ENCODE measurements around the gene MIOS. TPM values are rescaled to one million over a fixed set of nuclear protein-coding genes. Genes with fewer than 3 reads are reported as not detected.
"Not testable (repeated sequence)": the region's sequence is repeated elsewhere in the genome, so short reads cannot be mapped to it uniquely, and the experiment has no call there.

MIOS gene
- total RNA-seq, 2 experiments from 2014 or later, result 37.2 to 37.7 TPM

GRCh38 chr7:7557252-7557651 lies 9.4 kb upstream of the MIOS start:
- POLR2A ChIA-PET, result no interaction called here
- Mint-ChIP-seq H3K27me3 (peaks cover 1% of the 10 kb centered on the region), H3K9me3 (peaks cover 17% of the 10 kb centered on the region), H3K36me3 (peaks cover 9% of the 10 kb centered on the region), H3K4me1 (ENCODE audit: low read depth) (no peaks in the 10 kb centered on the region), H3K27ac (no peak overlapping the region), H3K4me3 (no peak overlapping the region)
- CTCF ChIA-PET, result no interaction called here
- intact Hi-C loops (cut with micrococcal nuclease), result no loop called here
- no peak for DNase-seq

- H3K36me3 Mint-ChIP-seq; POLR2A ChIA-PET; CTCF ChIA-PET; H3K27me3 Mint-ChIP-seq; H3K4me3 Mint-ChIP-seq; intact Hi-C loops (cut with micrococcal nuclease); DNase-seq; H3K4me1 Mint-ChIP-seq (ENCODE audit: low read depth); H3K27ac Mint-ChIP-seq: not testable (repeated sequence)
- peaks cover 17% of the 10 kb centered on the region for H3K9me3 Mint-ChIP-seq
These were observed 5.1 kb upstream of the MIOS start for GRCh38 chr7:7561591-7561990.

GRCh38 chr7:7562736-7563135 lies 3.9 kb upstream of the MIOS start:
- peaks cover 17% of the 10 kb centered on the region for H3K9me3 Mint-ChIP-seq
- peaks cover 11% of the 10 kb centered on the region for H3K36me3 Mint-ChIP-seq
- H3K4me3 Mint-ChIP-seq, result no peak overlapping the region
- no peak overlapping the region for H3K27ac Mint-ChIP-seq
- CTCF ChIA-PET, result no interaction called here
- H3K4me1 Mint-ChIP-seq (ENCODE audit: low read depth), result peaks cover 2% of the 10 kb centered on the region
- H3K27me3 Mint-ChIP-seq, result no peaks in the 10 kb centered on the region
- DNase-seq, result no peak
- intact Hi-C loops (cut with micrococcal nuclease), result no loop called here
- POLR2A ChIA-PET, result no interaction called here

- H3K9me3 Mint-ChIP-seq, result peaks cover 17% of the 10 kb centered on the region
- peaks cover 7% of the 10 kb centered on the region for H3K4me1 Mint-ChIP-seq (ENCODE audit: low read depth)
- intact Hi-C loops (cut with micrococcal nuclease), result no loop called here
- no peak for DNase-seq
- no peak overlapping the region for H3K27ac Mint-ChIP-seq
- H3K27me3 Mint-ChIP-seq, result no peaks in the 10 kb centered on the region
- H3K36me3 Mint-ChIP-seq, result peaks cover 13% of the 10 kb centered on the region
- H3K4me3 Mint-ChIP-seq, result no peak overlapping the region
- ChIA-PET POLR2A (no interaction called here), CTCF (interaction anchor here (1.1 kb wide), 1 partner anchor 198 kb away, joined by 3 read pairs; no protein-coding TSS in a partner anchor)
These were observed 3.4 kb upstream of the MIOS start for GRCh38 chr7:7563269-7563668.

- no peak overlapping the region for H3K27ac Mint-ChIP-seq
- peaks cover 12% of the 10 kb centered on the region for H3K9me3 Mint-ChIP-seq
- peaks cover 12% of the 10 kb centered on the region for H3K4me1 Mint-ChIP-seq (ENCODE audit: low read depth)
- intact Hi-C loops (cut with micrococcal nuclease), result no loop called here
- no peaks in the 10 kb centered on the region for H3K27me3 Mint-ChIP-seq
- peaks cover 9% of the 10 kb centered on the region for H3K36me3 Mint-ChIP-seq
- DNase-seq, result no peak
- POLR2A ChIA-PET, result no interaction called here
- CTCF ChIA-PET, result interaction anchor here (1.1 to 1.5 kb wide), 3 partner anchors 117 to 458 kb away, joined by 3 to 4 read pairs (median 3); no protein-coding TSS in a partner anchor
- H3K4me3 Mint-ChIP-seq, result no peak overlapping the region
These were observed 2.9 kb upstream of the MIOS start for GRCh38 chr7:7563813-7564212.

GRCh38 chr7:7564323-7564780 lies 2.3 kb upstream of the MIOS start:
- Mint-ChIP-seq H3K4me1 (ENCODE audit: low read depth) (peaks cover 17% of the 10 kb centered on the region), H3K4me3 (no peak overlapping the region), H3K9me3 (peaks cover 6% of the 10 kb centered on the region), H3K27me3 (no peaks in the 10 kb centered on the region), H3K36me3 (peaks cover 8% of the 10 kb centered on the region), H3K27ac (no peak overlapping the region)
- intact Hi-C loops (cut with micrococcal nuclease), result no loop called here
- POLR2A ChIA-PET, result interaction anchor here (1.1 kb wide), 1 partner anchor 76 kb away, joined by 4 read pairs; the partner anchor contains the start of gene UMAD1
- no peak for DNase-seq
- CTCF ChIA-PET, result interaction anchor here (1.1 to 1.5 kb wide), 3 partner anchors 117 to 459 kb away, joined by 3 to 4 read pairs (median 3); no protein-coding TSS in a partner anchor

- peaks cover 25% of the 10 kb centered on the region for H3K4me1 Mint-ChIP-seq (ENCODE audit: low read depth)
- H3K4me3 Mint-ChIP-seq, result no peak overlapping the region
- POLR2A ChIA-PET, result interaction anchor here (1.1 to 1.6 kb wide), 2 partner anchors 74 to 75 kb away, joined by 3 to 4 read pairs; partner anchors contain the start of gene UMAD1
- peak; percentile 65 for DNase-seq
- no peaks in the 10 kb centered on the region for H3K27me3 Mint-ChIP-seq
- H3K36me3 Mint-ChIP-seq, result peaks cover 11% of the 10 kb centered on the region
- CTCF ChIA-PET, result interaction anchor here (1.5 kb wide), 2 partner anchors 116 to 460 kb away, joined by 3 to 4 read pairs; no protein-coding TSS in a partner anchor
- intact Hi-C loops (cut with micrococcal nuclease), result no loop called here
- no peaks in the 10 kb centered on the region for H3K9me3 Mint-ChIP-seq
- H3K27ac Mint-ChIP-seq, result no peak overlapping the region
These were observed 1.5 kb upstream of the MIOS start for GRCh38 chr7:7565018-7565680.

GRCh38 chr7:7565746-7566650 lies 686 bp upstream of the MIOS start:
- H3K27ac Mint-ChIP-seq, result no peak overlapping the region
- CTCF ChIA-PET, result interaction anchor here (0.6 kb wide), 1 partner anchor 89 kb away, joined by 4 read pairs; no protein-coding TSS in a partner anchor
- no peak for DNase-seq
- intact Hi-C loops (cut with micrococcal nuclease), result loop anchor here (1.0 to 2.0 kb wide), 2 partner anchors 384 to 405 kb away; partner anchors contain the start of gene C1GALT1
- H3K36me3 Mint-ChIP-seq, result peaks cover 13% of the 10 kb centered on the region
- POLR2A ChIA-PET, result interaction anchor here (0.6 to 1.6 kb wide), 2 partner anchors 73 to 110 kb away, joined by 3 read pairs; no protein-coding TSS in a partner anchor
- no peaks in the 10 kb centered on the region for H3K27me3 Mint-ChIP-seq
- H3K4me1 Mint-ChIP-seq (ENCODE audit: low read depth), result peaks cover 29% of the 10 kb centered on the region
- no peak overlapping the region for H3K4me3 Mint-ChIP-seq
- H3K9me3 Mint-ChIP-seq, result no peaks in the 10 kb centered on the region

- CTCF ChIA-PET, result interaction anchor here (1.0 kb wide), 1 partner anchor 10 kb away, joined by 4 read pairs; no protein-coding TSS in a partner anchor
These were observed 1.3 kb downstream of the MIOS start for GRCh38 chr7:7567898-7568531.

GRCh38 chr7:7568553-7568952 lies 1.9 kb downstream of the MIOS start:
- H3K9me3 Mint-ChIP-seq, result no peaks in the 10 kb centered on the region
- peaks cover 41% of the 10 kb centered on the region for H3K4me1 Mint-ChIP-seq (ENCODE audit: low read depth)
- no peak for DNase-seq
- no peaks in the 10 kb centered on the region for H3K27me3 Mint-ChIP-seq
- ChIA-PET CTCF (interaction anchor here (1.0 kb wide), 1 partner anchor 9 kb away, joined by 4 read pairs; no protein-coding TSS in a partner anchor), POLR2A (interaction anchor here (1.4 kb wide), 1 partner anchor 150 kb away, joined by 3 read pairs; the partner anchor contains the start of gene RPA3)
- H3K4me3 Mint-ChIP-seq, result peak overlapping the region; percentile 81
- peaks cover 25% of the 10 kb centered on the region for H3K36me3 Mint-ChIP-seq
- H3K27ac Mint-ChIP-seq, result peak overlapping the region; percentile 71
- intact Hi-C loops (cut with micrococcal nuclease), result loop anchor here (1.0 kb wide), 1 partner anchor 566 kb away; no protein-coding TSS in a partner anchor

More at GRCh38 chr7:7567898-7568531, 1.3 kb downstream of the MIOS start:
- POLR2A ChIA-PET, result interaction anchor here (1.0 to 1.4 kb wide), 2 partner anchors 71 to 151 kb away, joined by 3 to 6 read pairs; partner anchors contain the start of gene RPA3
- Mint-ChIP-seq H3K9me3 (no peaks in the 10 kb centered on the region), H3K27me3 (no peaks in the 10 kb centered on the region), H3K36me3 (peaks cover 20% of the 10 kb centered on the region), H3K4me1 (ENCODE audit: low read depth) (peaks cover 36% of the 10 kb centered on the region), H3K27ac (peak overlapping the region; percentile 36), H3K4me3 (peak overlapping the region; percentile 81)
- intact Hi-C loops (cut with micrococcal nuclease), result loop anchor here (1.0 to 2.0 kb wide), 3 partner anchors 25 to 566 kb away; no protein-coding TSS in a partner anchor
- DNase-seq, result no peak

GRCh38 chr7:7569081-7569527 lies 2.4 kb downstream of the MIOS start:
- POLR2A ChIA-PET, result interaction anchor here (1.4 kb wide), 1 partner anchor 150 kb away, joined by 3 read pairs; the partner anchor contains the start of gene RPA3
- CTCF ChIA-PET, result no interaction called here
- Mint-ChIP-seq H3K9me3 (no peaks in the 10 kb centered on the region), H3K27me3 (no peaks in the 10 kb centered on the region), H3K4me3 (peak overlapping the region; percentile 81), H3K36me3 (peaks cover 26% of the 10 kb centered on the region), H3K27ac (peak overlapping the region; percentile 71), H3K4me1 (ENCODE audit: low read depth) (peaks cover 41% of the 10 kb centered on the region)
- DNase-seq, result no peak
- intact Hi-C loops (cut with micrococcal nuclease), result loop anchor here (1.0 kb wide), 1 partner anchor 70 kb away; no protein-coding TSS in a partner anchor
